Thymus (tissue), 11 donors: ENCODE results near the gene MPL. TPM values are rescaled to one million over a fixed set of nuclear protein-coding genes. Genes with fewer than 3 reads are reported as not detected.

ENCODE experiments used
- DNase-seq, 9 donors: peaks; one replicate each; pipeline ENCODE4 v3.0.0-alpha.2; 2013; ENCODE audit warnings: low spot score in 9 of 9, low read depth in 6 of 9, missing footprints in 1 of 9
- H3K27ac ChIP-seq, 2 donors: one replicate each; pipeline ENCODE4 v1.5.1; 2013; ENCODE audit warnings: control low read depth in 1 of 2, low read depth in 1 of 2, low read length in 1 of 2, mild to moderate bottlenecking in 1 of 2, moderate library complexity in 1 of 2
- H3K27me3 ChIP-seq, 2 donors: one replicate each; pipeline ENCODE4 v1.5.1; 2013; ENCODE audit warnings: low read length in 1 of 2; ENCODE audit not compliant: control insufficient read depth in 2 of 2, insufficient read depth in 1 of 2
- H3K36me3 ChIP-seq, 2 donors: one replicate each; pipeline ENCODE4 v1.5.1; 2013; ENCODE audit warnings: low read length in 1 of 2, mild to moderate bottlenecking in 1 of 2, moderate library complexity in 1 of 2; ENCODE audit not compliant: control insufficient read depth in 2 of 2, insufficient read depth in 2 of 2
- H3K4me1 ChIP-seq, 2 donors: one replicate each; pipeline ENCODE4 v1.5.1; 2013; ENCODE audit warnings: low read length in 2 of 2; ENCODE audit not compliant: control insufficient read depth in 2 of 2, insufficient read depth in 2 of 2
- H3K4me3 ChIP-seq, 2 donors: one replicate each; pipeline ENCODE4 v1.5.1; 2013; ENCODE audit warnings: low read length in 2 of 2, control low read depth in 1 of 2, mild to moderate bottlenecking in 1 of 2
- H3K9me3 ChIP-seq, 2 donors: one replicate each; pipeline ENCODE4 v1.5.1; 2013; ENCODE audit warnings: low read length in 1 of 2, mild to moderate bottlenecking in 1 of 2; ENCODE audit not compliant: control insufficient read depth in 2 of 2, insufficient read depth in 1 of 2
- WGBS: extraction: QIAGEN DNeasy Blood & Tissue Kit; methylation state at CpG from one replicate; pipeline ENCODE4 v1.1.7; 2013; 5-methylcytosine and 5-hydroxymethylcytosine counted together
- polyA plus RNA-seq: library from polyadenylated mRNA; stranded (reverse); fragments of 200-250 nt; gene quantifications from one replicate; pipeline ENCODE4 v1.2.3, GENCODE V29; 2013
- total RNA-seq: library from RNA; stranded (reverse); fragments of 120-200 nt; gene quantifications from one replicate; pipeline ENCODE4 v1.2.4, GENCODE V29; 2013
- donor health status: healthy.

Gene MPL
- total and polyA plus RNA-seq, 2 donors: 0.02 to 0.05 TPM

DNA sequence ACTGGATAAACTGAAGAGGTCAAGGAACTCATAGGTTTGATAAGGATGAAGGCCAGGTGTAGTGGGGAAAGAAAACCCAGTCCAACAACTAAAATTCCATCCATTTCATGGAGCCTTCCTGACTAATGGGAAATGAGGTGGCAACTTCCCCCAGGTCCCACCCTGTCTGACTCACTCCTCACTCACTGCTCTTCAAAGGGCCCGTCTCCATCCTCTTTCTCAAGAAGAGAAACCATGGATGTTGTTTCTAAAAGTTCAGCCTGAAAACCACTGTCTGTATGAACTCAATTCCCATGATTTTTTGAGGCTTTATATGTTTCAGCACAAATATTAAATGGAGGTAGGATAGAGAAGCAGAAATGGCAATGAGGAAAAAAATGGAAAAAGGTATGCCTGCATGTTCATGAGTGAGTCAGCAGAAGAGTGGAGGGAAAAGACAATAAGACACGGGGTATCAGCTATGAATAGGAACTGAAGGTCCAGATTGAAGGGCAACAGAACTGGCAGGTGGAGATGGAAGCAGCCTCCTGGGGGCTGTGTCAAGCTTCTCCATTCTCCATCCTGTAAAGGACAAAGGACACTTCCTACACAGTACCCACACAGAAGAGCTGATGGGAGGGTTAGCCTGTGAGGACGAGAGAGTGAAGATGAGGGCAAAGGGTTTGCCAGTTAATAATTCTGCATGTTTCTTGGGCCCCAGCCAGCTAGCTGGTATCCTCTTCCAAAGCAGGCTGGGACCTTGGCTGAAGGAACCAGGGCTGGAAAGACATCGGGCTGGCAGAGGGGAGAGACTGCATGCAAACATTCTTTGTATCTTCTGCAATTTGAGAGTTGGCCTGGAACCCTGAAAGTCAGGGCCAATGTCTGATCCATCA is 35.7 kb downstream of the MPL start:
- H3K4me3 ChIP-seq: no peak overlapping the region
- no peak for DNase-seq
- WGBS: 94% methylated on average over 4 of the region's 4 CpGs
- peaks cover 0 to 7% of the 10 kb centered on the region in 2 donors for H3K36me3 ChIP-seq
- H3K27ac ChIP-seq: no peak overlapping the region
- peaks cover 5 to 6% of the 10 kb centered on the region in 2 donors for H3K4me1 ChIP-seq
- no peaks in the 10 kb centered on the region for H3K9me3 ChIP-seq
- H3K27me3 ChIP-seq: no peaks in the 10 kb centered on the region

DNA sequence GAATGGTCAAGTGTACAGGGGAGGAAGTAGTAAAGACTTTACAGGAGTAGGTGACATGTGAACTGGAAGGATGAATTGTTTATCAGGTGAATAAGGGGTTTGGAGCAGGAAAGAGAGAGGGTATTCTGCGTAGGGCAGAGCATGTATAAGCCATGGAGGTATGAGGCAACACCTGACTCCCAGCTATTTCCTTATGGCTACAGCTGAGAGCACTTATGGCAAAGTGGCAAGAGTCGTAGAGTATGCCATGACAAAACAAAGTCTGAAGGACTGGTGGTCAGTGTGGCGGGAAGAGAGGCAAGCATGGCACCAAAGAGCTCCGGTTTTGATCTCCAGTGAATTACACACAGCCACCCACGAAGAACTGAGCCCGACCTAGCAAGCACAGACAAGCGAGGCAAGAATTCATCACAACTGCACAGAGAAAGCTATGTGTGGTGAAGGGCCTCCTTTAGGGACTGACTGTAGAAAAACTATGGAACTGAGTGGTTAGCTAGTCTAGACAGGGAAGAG is 39.2 kb downstream of the MPL start:
- H3K27ac ChIP-seq: no peak overlapping the region

DNA sequence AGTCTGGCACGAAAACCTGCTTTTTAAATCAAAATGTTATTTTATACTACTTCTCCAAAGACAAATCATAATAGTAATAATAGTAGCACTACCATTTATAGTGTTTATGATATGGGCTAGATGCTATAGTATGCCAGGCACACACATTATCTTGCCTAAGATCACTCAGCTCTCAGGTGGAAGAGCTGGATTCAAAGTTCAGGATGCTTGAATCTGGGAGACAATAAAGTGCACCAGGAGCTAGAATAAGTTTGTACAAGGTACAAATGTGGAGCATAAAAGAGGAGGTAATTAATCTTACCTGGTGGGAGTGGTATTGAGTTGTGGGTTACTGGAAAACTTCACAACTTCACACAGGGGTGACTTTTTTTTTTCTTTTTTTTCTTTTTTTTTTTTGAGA is 40.2 kb downstream of the MPL start:
- no peaks in the 10 kb centered on the region for H3K9me3 ChIP-seq
- DNase-seq: no peak
- 98% methylated on average over 1 of the region's 1 CpG for WGBS

More for the DNA sequence above, 39.2 kb downstream of the MPL start:
- Histone ChIP-seq H3K4me1 (peaks cover 0 to 3% of the 10 kb centered on the region in 2 donors), H3K4me3 (no peak overlapping the region), H3K36me3 (peaks cover 3 to 4% of the 10 kb centered on the region in 2 donors), H3K27me3 (no peaks in the 10 kb centered on the region), H3K9me3 (no peaks in the 10 kb centered on the region)
- 91% methylated on average over 7 of the region's 7 CpGs for WGBS
- no peak for DNase-seq

DNA sequence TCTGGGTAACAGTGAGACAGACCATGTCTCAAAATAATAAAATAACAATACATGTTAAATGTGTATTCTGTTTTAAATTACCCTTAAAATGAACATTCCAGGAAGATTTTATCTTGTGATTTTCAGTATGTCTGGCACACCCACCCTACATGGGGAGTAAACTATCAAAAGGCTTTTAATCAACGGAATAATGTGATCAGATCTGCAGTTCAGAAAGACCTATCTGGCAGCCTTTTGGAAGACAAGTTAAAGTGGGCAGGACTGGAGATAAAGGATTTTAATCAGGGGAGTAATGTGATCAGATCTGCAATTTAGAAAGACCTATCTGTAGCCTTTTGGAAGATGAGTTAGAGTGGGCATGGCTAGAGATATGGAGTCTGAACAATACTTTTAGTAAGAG is 41.9 kb downstream of the MPL start:
- Histone ChIP-seq H3K36me3 (peaks cover 26 to 30% of the 10 kb centered on the region in 2 donors), H3K4me1 (peaks cover 0 to 3% of the 10 kb centered on the region in 2 donors), H3K27ac (no peak overlapping the region), H3K27me3 (no peaks in the 10 kb centered on the region), H3K4me3 (no peak overlapping the region), H3K9me3 (no peaks in the 10 kb centered on the region)
- DNase-seq: no peak
- WGBS: 99% methylated on average over 1 of the region's 1 CpG

More for the DNA sequence above, 40.2 kb downstream of the MPL start:
- H3K27ac ChIP-seq: no peak overlapping the region
- H3K4me1 ChIP-seq: peaks cover 0 to 3% of the 10 kb centered on the region in 2 donors
- H3K36me3 ChIP-seq: peaks cover 13% of the 10 kb centered on the region in 2 donors
- H3K4me3 ChIP-seq: no peak overlapping the region
- no peaks in the 10 kb centered on the region for H3K27me3 ChIP-seq

DNA sequence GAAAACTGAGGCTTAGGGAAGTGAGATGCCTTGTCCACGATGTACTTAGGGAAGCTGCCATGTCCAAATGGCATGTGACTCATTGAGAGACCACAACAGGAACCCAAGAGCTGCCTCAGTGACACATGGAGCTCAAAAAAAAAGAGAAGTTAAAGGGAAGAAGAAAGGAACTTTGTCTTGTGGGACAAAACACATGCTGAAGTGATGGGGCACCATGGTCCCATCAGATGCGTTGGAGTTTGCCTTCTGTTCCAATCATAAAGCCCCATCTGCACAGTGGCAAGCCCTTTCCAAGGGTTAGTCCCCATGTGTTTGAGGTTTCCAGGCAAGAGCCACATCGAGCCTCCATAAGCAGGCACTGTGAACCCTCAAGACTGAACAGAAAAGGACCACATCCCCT is 44.0 kb downstream of the MPL start:
- WGBS: 67% methylated on average over 3 of the region's 3 CpGs

DNA sequence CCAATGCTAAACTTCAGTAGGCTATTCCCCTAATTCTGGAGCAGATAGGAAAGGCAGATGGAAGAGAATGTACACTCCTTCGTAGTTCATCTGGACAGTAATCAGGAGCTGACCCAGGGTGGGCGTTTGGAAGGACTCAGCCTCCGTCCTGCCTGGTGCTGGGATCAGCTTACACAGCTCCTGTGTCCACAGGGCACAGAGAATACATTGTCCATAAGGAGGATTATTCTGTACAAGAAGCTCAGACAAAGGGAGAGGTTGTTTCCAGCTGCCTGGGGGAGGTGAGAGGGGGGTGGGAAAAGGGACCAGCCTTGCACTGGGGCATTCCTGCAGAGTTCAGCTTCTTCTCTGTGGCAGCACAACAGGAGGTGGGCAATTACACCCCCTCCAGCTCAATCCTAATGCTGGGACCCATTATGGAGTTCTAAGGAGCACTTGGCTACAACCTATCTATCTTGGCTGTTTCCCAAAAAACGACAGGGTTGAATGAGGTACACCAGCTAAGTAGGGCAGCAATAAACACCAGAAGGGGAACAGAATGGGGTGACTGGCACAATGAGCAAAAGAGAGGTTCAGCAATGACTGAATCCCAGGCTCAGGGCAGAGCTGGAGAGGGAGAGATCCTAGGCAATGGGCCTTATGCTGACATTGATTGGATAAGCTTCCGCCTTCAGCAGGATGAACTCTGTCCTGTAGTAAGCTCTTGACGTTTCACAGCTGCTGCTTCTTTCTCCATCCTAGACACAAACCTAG is 44.6 kb downstream of the MPL start:
- Histone ChIP-seq H3K9me3 (no peaks in the 10 kb centered on the region), H3K36me3 (peaks cover 50 to 54% of the 10 kb centered on the region in 2 donors), H3K4me3 (no peak overlapping the region), H3K27ac (no peak overlapping the region), H3K27me3 (no peaks in the 10 kb centered on the region), H3K4me1 (peaks cover 0 to 3% of the 10 kb centered on the region in 2 donors)
- DNase-seq: no peak
- WGBS: 94% methylated on average over 6 of the region's 6 CpGs

More for the DNA sequence above, 44.0 kb downstream of the MPL start:
- H3K9me3 ChIP-seq: no peaks in the 10 kb centered on the region
- H3K4me3 ChIP-seq: no peak overlapping the region
- peak in 1 of 9 donors; percentile 22 for DNase-seq
- H3K4me1 ChIP-seq: peaks cover 0 to 3% of the 10 kb centered on the region in 2 donors
- no peak overlapping the region for H3K27ac ChIP-seq
- H3K36me3 ChIP-seq: peaks cover 47 to 51% of the 10 kb centered on the region in 2 donors
- H3K27me3 ChIP-seq: no peaks in the 10 kb centered on the region

DNA sequence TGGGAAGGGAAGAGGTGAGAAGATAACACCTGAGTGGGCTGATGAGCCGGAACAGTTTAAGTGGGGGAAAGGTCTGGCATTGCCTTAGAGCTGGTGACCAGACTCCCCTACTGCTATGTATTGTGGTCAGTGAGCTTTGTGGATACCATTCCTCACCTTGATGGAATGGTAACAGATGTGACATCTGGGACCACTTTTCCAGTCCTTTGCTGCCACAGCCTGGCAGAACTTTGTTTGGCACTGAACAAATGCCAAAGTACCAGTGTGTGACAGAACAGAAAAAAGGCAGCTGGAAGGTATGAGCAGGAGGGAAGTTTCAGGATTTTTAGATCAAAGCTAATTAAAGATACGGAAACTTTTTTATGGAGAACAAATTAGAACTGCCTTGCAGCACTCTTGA is 45.8 kb downstream of the MPL start:
- H3K4me1 ChIP-seq: peaks cover under 1 to 7% of the 10 kb centered on the region in 2 donors
- no peak overlapping the region for H3K27ac ChIP-seq
- H3K36me3 ChIP-seq: peaks cover 50 to 54% of the 10 kb centered on the region in 2 donors
- DNase-seq: no peak
- H3K27me3 ChIP-seq: no peaks in the 10 kb centered on the region
- H3K9me3 ChIP-seq: no peaks in the 10 kb centered on the region
- 72% methylated on average over 2 of the region's 2 CpGs for WGBS
- H3K4me3 ChIP-seq: no peak overlapping the region

DNA sequence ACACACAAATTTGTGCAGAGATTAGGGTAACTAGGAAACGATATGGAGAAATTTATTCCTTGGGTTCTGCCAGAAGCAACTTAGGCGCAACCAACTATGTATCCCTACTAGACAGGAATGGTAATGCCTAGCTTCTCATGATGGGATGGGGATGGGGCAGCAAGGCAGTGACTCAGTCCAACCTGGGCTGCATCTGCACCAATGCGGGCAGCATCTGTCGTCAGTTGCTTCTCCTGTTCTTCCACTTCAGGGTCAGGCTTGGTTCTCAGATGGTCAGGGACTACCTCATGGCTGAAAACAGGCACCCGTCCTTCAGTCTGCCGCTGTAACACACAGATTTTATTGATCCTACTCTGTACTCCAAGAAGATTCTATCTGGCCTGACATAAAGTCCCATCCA is 49.1 kb downstream of the MPL start:
- no peak overlapping the region for H3K27ac ChIP-seq
- WGBS: 97% methylated on average over 6 of the region's 6 CpGs

More for the DNA sequence above, 49.1 kb downstream of the MPL start:
- Histone ChIP-seq H3K27me3 (no peaks in the 10 kb centered on the region), H3K4me1 (peaks cover 11 to 14% of the 10 kb centered on the region in 2 donors), H3K4me3 (no peak overlapping the region), H3K36me3 (peaks cover 50 to 51% of the 10 kb centered on the region in 2 donors), H3K9me3 (no peaks in the 10 kb centered on the region)
- no peak for DNase-seq
